ENCODE results near the gene MAD1L1. TPM values are rescaled to one million over a fixed set of nuclear protein-coding genes. Genes with fewer than 3 reads are reported as not detected.

Gene MAD1L1
- total and polyA plus RNA-seq, 2 of the 8 experiments (the other 6 are each of a cell fraction or from before 2014, with no cell fraction given): 40.4 to 44.6 TPM

- TF ChIP-seq TAF7 (optimal IDR thresholded peaks at IDR 0.05; ENCODE audit: borderline replicate concordance, low read depth, low read length): no peak
These were observed 167.2 kb downstream of the MAD1L1 start (continued) for GRCh38 chr7:2065528-2065927.
